ENCODE results near the gene CELSR1.

- no peak for TF ChIP-seq POLR2A (IDR thresholded peaks at IDR 0.05; ENCODE audit: low read length)
- TF ChIP-seq GATA1 (IDR thresholded peaks at IDR 0.05; ENCODE audit: low read depth, low read length) = no peak
These were observed 19.4 kb downstream of the CELSR1 start for GRCh38 chr22:46518038-46518437.

All from erythroblast (primary cell).